ENCODE results near the gene ARID3C. TPM values are rescaled to one million over a fixed set of nuclear protein-coding genes. Genes with fewer than 3 reads are reported as not detected.

Gene ARID3C
- total and polyA plus RNA-seq, 9 donors, result 0.07 to 0.15 (median 0.12) TPM; not detected in 4

DNA sequence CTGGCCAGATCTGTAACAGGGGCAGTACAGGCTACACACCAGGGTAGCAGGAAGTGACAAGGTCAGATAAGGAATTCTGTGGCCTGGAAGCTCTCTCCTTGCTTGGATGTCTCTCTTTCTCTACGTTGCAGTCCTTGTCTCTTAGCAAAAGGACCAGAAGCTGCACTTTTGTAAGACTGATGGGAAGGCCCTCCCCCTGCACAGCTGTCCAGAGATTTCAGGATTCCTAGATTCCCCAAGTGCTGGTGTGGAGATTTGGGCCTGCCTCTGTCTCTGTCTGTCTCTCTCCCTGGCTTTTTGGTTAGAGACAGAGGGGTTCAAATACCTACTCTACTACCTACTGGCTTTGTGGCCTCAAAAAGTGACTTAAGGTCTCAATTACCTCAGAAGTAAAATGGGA lies 29.3 kb downstream of the ARID3C start:
- Histone ChIP-seq H3K36me3 (ENCODE audit: control insufficient read depth, insufficient read depth, low read length) (no peaks in the 10 kb centered on the region), H3K4me3 (ENCODE audit: low read length) (no peak overlapping the region), H3K9me3 (replicated peaks; ENCODE audit: control insufficient read depth, low read depth, low read length) (no peaks in the 10 kb centered on the region), H3K4me1 (ENCODE audit: control insufficient read depth, insufficient read depth, low read length) (peaks cover 4% of the 10 kb centered on the region), H3K27ac (ENCODE audit: low read length) (no peak overlapping the region), H3K27me3 (ENCODE audit: control insufficient read depth, insufficient read depth, low read length) (peaks cover 5% of the 10 kb centered on the region)
- no CpG with 5 or more reads among the region's 1 CpG for WGBS (ENCODE audit: insufficient coverage)
- DNase-seq, result no peak

DNA sequence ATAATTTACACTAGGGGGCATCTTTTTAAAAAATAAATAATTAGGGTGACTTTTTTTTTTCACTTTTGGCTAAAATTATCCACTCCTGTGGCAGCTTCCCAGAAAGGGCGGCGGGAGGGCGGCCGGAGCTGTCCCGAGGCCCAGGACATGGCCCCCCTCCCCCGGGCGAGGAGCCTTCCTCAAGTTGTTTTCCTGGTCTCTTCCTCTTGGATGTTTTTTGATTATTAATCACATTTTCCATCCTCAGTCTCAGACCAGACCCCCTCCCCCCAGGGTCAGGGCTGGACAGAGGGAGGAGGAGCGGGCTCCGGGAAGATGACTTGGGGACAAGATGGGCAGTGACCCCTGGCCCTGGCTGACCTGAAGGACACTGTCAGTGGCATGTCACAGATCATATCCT lies 34.7 kb downstream of the ARID3C start:
- no peak overlapping the region for H3K27ac ChIP-seq (ENCODE audit: low read length)
- peak; percentile 64 for DNase-seq
- peaks cover 40% of the 10 kb centered on the region for H3K4me1 ChIP-seq (ENCODE audit: control insufficient read depth, insufficient read depth, low read length)
- H3K36me3 ChIP-seq (ENCODE audit: control insufficient read depth, insufficient read depth, low read length), result no peaks in the 10 kb centered on the region
- H3K4me3 ChIP-seq (ENCODE audit: low read length), result no peak overlapping the region
- H3K9me3 ChIP-seq (replicated peaks; ENCODE audit: control insufficient read depth, low read depth, low read length), result no peaks in the 10 kb centered on the region
- 0% methylated on average over 5 of the region's 9 CpGs for WGBS (ENCODE audit: insufficient coverage)
- H3K27me3 ChIP-seq (ENCODE audit: control insufficient read depth, insufficient read depth, low read length), result peaks cover 50% of the 10 kb centered on the region

GRCh38 chr9:34592895-34593601 lies 35.8 kb downstream of the ARID3C start:
- H3K9me3 ChIP-seq (replicated peaks; ENCODE audit: control insufficient read depth, low read depth, low read length), result no peaks in the 10 kb centered on the region
- peaks cover 50% of the 10 kb centered on the region for H3K4me1 ChIP-seq (ENCODE audit: control insufficient read depth, insufficient read depth, low read length)
- H3K27me3 ChIP-seq (ENCODE audit: control insufficient read depth, insufficient read depth, low read length), result peaks cover 61% of the 10 kb centered on the region
- no peak overlapping the region for H3K4me3 ChIP-seq (ENCODE audit: low read length)
- no peaks in the 10 kb centered on the region for H3K36me3 ChIP-seq (ENCODE audit: control insufficient read depth, insufficient read depth, low read length)
- peak overlapping the region; percentile 13 for H3K27ac ChIP-seq (ENCODE audit: low read length)
- WGBS (ENCODE audit: insufficient coverage), result 4% methylated on average over 23 of the region's 26 CpGs
- peak; percentile 80 for DNase-seq

- no peak overlapping the region for H3K27ac ChIP-seq (ENCODE audit: low read length)
- H3K9me3 ChIP-seq (replicated peaks; ENCODE audit: control insufficient read depth, low read depth, low read length), result no peaks in the 10 kb centered on the region
- no peak for DNase-seq
- H3K4me1 ChIP-seq (ENCODE audit: control insufficient read depth, insufficient read depth, low read length), result peaks cover 50% of the 10 kb centered on the region
- H3K27me3 ChIP-seq (ENCODE audit: control insufficient read depth, insufficient read depth, low read length), result peaks cover 70% of the 10 kb centered on the region
- H3K36me3 ChIP-seq (ENCODE audit: control insufficient read depth, insufficient read depth, low read length), result no peaks in the 10 kb centered on the region
- 30% methylated on average over 9 of the region's 16 CpGs for WGBS (ENCODE audit: insufficient coverage)
- H3K4me3 ChIP-seq (ENCODE audit: low read length), result no peak overlapping the region
Measured at GRCh38 chr9:34591917-34592866, 36.7 kb downstream of the ARID3C start.

- peak overlapping the region; percentile 9 for H3K27ac ChIP-seq (ENCODE audit: low read length)
- no peaks in the 10 kb centered on the region for H3K9me3 ChIP-seq (replicated peaks; ENCODE audit: control insufficient read depth, low read depth, low read length)
- WGBS (ENCODE audit: insufficient coverage), result 2% methylated on average over 47 of the region's 60 CpGs
- DNase-seq, result peak; percentile 90
- H3K4me1 ChIP-seq (ENCODE audit: control insufficient read depth, insufficient read depth, low read length), result peaks cover 53% of the 10 kb centered on the region
- peak overlapping the region; percentile 7 for H3K4me3 ChIP-seq (ENCODE audit: low read length)
- no peaks in the 10 kb centered on the region for H3K36me3 ChIP-seq (ENCODE audit: control insufficient read depth, insufficient read depth, low read length)
- peaks cover 78% of the 10 kb centered on the region for H3K27me3 ChIP-seq (ENCODE audit: control insufficient read depth, insufficient read depth, low read length)
Measured at GRCh38 chr9:34591248-34591916, 37.5 kb downstream of the ARID3C start.

DNA sequence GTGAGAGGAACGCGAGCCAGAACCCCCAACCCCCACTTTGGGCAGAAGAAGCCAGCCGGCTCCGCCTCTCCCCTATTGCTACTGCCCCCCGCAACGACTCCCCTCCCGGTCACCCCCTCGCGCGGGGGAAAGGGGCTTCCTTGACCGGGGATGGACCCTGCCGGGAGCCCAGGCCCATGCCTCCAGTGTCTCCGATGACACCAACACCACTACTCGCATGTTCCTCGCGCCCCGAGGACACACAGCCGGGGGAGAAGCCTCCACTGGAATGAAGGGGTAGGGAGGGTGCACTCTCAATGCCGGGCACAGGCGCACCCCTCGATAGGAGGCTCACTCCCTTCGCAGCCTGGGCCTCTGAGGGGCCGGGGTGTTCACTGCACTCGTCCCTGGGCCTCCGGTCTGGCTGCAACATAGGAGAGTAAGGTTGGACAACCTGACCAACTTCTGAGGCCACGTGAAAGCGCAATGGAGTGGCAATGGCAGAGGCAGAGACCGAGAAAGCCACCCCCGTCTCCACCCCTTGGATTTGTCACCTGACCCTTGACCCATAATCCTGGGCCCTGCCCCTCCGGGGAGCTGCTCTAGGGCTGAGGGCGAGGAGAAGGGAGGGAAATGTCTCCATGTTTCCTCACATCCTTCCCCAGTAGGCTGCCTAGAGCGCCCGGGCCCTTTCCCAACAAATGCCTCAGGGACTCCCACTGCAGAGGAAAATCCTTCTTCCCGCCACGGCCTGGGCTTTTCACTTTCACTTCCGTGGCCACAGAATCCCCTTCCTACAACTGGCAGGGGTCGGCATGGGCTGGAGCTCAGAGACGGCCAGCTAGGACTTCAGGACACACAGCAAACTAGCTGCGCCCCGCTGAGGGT lies 38.3 kb downstream of the ARID3C start:
- Histone ChIP-seq H3K27me3 (ENCODE audit: control insufficient read depth, insufficient read depth, low read length) (peaks cover 86% of the 10 kb centered on the region), H3K4me3 (ENCODE audit: low read length) (peak overlapping the region; percentile 55), H3K36me3 (ENCODE audit: control insufficient read depth, insufficient read depth, low read length) (no peaks in the 10 kb centered on the region), H3K9me3 (replicated peaks; ENCODE audit: control insufficient read depth, low read depth, low read length) (no peaks in the 10 kb centered on the region), H3K27ac (ENCODE audit: low read length) (no peak overlapping the region), H3K4me1 (ENCODE audit: control insufficient read depth, insufficient read depth, low read length) (peaks cover 61% of the 10 kb centered on the region)
- peak; percentile 70 for DNase-seq
- WGBS (ENCODE audit: insufficient coverage), result 15% methylated on average over 16 of the region's 40 CpGs

DNA sequence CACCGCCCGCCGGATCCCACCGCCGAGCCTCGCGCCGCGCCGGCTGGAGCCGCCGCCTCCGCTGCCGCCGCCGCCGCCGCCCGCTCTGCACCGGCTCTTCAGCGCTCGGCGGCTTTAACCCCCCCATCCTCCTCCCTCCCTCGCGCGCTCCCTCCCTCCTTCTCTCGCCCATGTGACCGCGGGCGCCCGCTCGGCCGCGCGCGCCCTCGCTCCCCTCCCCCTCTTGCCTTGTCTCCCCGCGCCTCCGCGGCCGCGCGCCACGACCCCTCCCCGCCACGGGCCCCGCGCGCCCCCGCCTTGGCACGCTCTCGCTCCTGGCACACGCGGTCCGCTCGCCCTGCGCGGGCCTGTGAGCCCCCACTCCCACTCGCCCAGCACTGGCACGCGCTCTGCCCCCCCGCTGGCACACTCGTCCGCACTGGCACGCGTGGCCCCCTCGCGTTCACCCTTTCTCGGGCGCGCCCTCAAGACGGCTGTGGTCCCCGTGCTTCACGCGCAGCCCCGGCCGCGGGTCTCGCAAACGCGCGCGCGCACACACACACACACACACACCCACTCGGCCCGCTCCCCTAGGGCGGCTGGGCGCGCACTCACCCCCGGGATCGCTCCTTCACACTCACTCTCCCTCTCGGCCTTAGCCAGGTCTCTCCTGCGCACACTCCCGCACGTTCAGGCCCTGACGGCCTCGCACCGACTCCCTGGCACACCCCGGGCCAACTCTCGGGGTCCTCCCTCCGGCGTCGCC lies 39.1 kb downstream of the ARID3C start, which contains the start of gene CNTFR:
CNTFR (minus strand) TSS at position 89 of the 745 bp plus-strand sequence. CDS start 20,743 bp downstream, outside the sequence.
- WGBS (ENCODE audit: insufficient coverage), result under 1% methylated on average over 84 of the region's 104 CpGs
- Histone ChIP-seq H3K27me3 (ENCODE audit: control insufficient read depth, insufficient read depth, low read length) (peaks cover 94% of the 10 kb centered on the region), H3K4me3 (ENCODE audit: low read length) (peak within 1 kb of the TSS; percentile 55), H3K4me1 (ENCODE audit: control insufficient read depth, insufficient read depth, low read length) (peaks cover 63% of the 10 kb centered on the region), H3K27ac (ENCODE audit: low read length) (peak within 1 kb of the TSS; percentile 13), H3K36me3 (ENCODE audit: control insufficient read depth, insufficient read depth, low read length) (no peaks in the 10 kb centered on the region), H3K9me3 (replicated peaks; ENCODE audit: control insufficient read depth, low read depth, low read length) (no peaks in the 10 kb centered on the region)
- peak; percentile 87 for DNase-seq

- Histone ChIP-seq H3K36me3 (ENCODE audit: control insufficient read depth, insufficient read depth, low read length) (no peaks in the 10 kb centered on the region), H3K27ac (ENCODE audit: low read length) (peak overlapping the region; percentile 13), H3K4me3 (ENCODE audit: low read length) (peak overlapping the region; percentile 55), H3K4me1 (ENCODE audit: control insufficient read depth, insufficient read depth, low read length) (peaks cover 58% of the 10 kb centered on the region), H3K27me3 (ENCODE audit: control insufficient read depth, insufficient read depth, low read length) (peaks cover 94% of the 10 kb centered on the region), H3K9me3 (replicated peaks; ENCODE audit: control insufficient read depth, low read depth, low read length) (no peaks in the 10 kb centered on the region)
- 1% methylated on average over 65 of the region's 86 CpGs for WGBS (ENCODE audit: insufficient coverage)
- DNase-seq, result peak; percentile 56
Measured at GRCh38 chr9:34588671-34589635, 39.9 kb downstream of the ARID3C start.
